ENCODE results near the gene WIPI1. TPM values are rescaled to one million over a fixed set of nuclear protein-coding genes. Genes with fewer than 3 reads are reported as not detected.

The WIPI1 gene
- total and polyA plus RNA-seq, 5 donors: 42.6 to 71.3 (median 47.9) TPM

GRCh38 chr17:68375566-68375965, 81.7 kb downstream of the WIPI1 start:
- intact Hi-C loops (cut with DNase I): no loop called here

More at GRCh38 chr17:68375566-68375965, 81.7 kb downstream of the WIPI1 start:
- Histone ChIP-seq H3K4me1 (ENCODE audit: control insufficient read depth, insufficient read depth, low read length) (peaks cover 16% of the 10 kb centered on the region), H3K4me3 (ENCODE audit: low read length) (no peak overlapping the region), H3K27me3 (ENCODE audit: control insufficient read depth, insufficient read depth) (no peaks in the 10 kb centered on the region), H3K9me3 (ENCODE audit: control insufficient read depth, low read length) (no peaks in the 10 kb centered on the region), H3K27ac (ENCODE audit: low read length) (no peak overlapping the region)
- 94% methylated on average over 8 of the region's 8 CpGs for WGBS
- ATAC-seq (no peak), DNase-seq (no peak)

Small RNAs within 50 kb of the gene (microRNA-seq; reads per million reads assigned to microRNA genes)
- 0 reads per million in 2 donors for gene MIR635

Other genes with a start within 250 kb of the WIPI1 start
- gene AMZ2, start 209.5 kb downstream of the WIPI1 start, total RNA-seq: 10 to 100 TPM; 73.9 to 98.3 (median 93.0) TPM
- 97.6 TPM for gene AMZ2, start 209.5 kb downstream of the WIPI1 start, polyA plus RNA-seq
- gene SLC16A6, start 166.4 kb downstream of the WIPI1 start, total RNA-seq: under 1 TPM; 0.21 to 0.86 (median 0.41) TPM
- gene SLC16A6, start 166.4 kb downstream of the WIPI1 start, polyA plus RNA-seq: 0.23 TPM
- 1 to 10 TPM; 4.7 to 9.3 (median 6.8) TPM for gene ARSG, start 166.0 kb downstream of the WIPI1 start, total RNA-seq
- gene ARSG, start 166.0 kb downstream of the WIPI1 start, polyA plus RNA-seq: 2.8 TPM
- gene PRKAR1A, start 54.9 kb upstream of the WIPI1 start, total RNA-seq: 100 to 1,000 TPM; 545 to 768 (median 595) TPM
- gene PRKAR1A, start 54.9 kb upstream of the WIPI1 start, polyA plus RNA-seq: 187 TPM
- gene FAM20A, start 143.9 kb upstream of the WIPI1 start, total RNA-seq: 10 to 100 TPM in 1 of 4 donors, 1 to 10 TPM in 3; 2.0 to 10.1 (median 3.7) TPM
- gene FAM20A, start 143.9 kb upstream of the WIPI1 start, polyA plus RNA-seq: 2.3 TPM

Measured in right cardiac atrium (tissue), 5 donors.